SJCRH30 (cell line): Measurements from ENCODE around the gene CREM. TPM values are rescaled to one million over a fixed set of nuclear protein-coding genes. Genes with fewer than 3 reads are reported as not detected.

ENCODE experiments used
- DNase-seq, 2 experiments: peaks; one replicate each; pipeline ENCODE4 v3.0.0-alpha.2; 2015 to 2020
- H3K27ac ChIP-seq: fragments of 250-450 bp; sonication (Bioruptor Pico); 2 replicates; pipeline ENCODE4 v1.5.1; 2020; ENCODE audit warnings: mild to moderate bottlenecking, moderate library complexity
- H3K27me3 ChIP-seq: fragments of 250-450 bp; sonication (Bioruptor Pico); 2 replicates; pipeline ENCODE4 v1.5.1; 2020; ENCODE audit warnings: mild to moderate bottlenecking, moderate library complexity
- H3K36me3 ChIP-seq: fragments of 250-450 bp; sonication (Bioruptor Pico); 2 replicates; pipeline ENCODE4 v1.5.1; 2020; ENCODE audit warnings: mild to moderate bottlenecking, moderate library complexity
- H3K4me1 ChIP-seq: fragments of 250-450 bp; sonication (Bioruptor Pico); 2 replicates; pipeline ENCODE4 v1.5.1; 2020; ENCODE audit warnings: mild to moderate bottlenecking, moderate library complexity
- H3K4me3 ChIP-seq: fragments of 250-450 bp; sonication (Bioruptor Pico); 2 replicates; pipeline ENCODE4 v1.5.1; 2020; ENCODE audit warnings: mild to moderate bottlenecking, moderate library complexity
- H3K9me3 ChIP-seq: fragments of 250-450 bp; sonication (Bioruptor Pico); replicated peaks from 2 replicates; pipeline ENCODE4 v1.5.1; 2020; ENCODE audit warnings: mild to moderate bottlenecking, moderate library complexity
- total RNA-seq: library from RNA; depleted of rRNA; stranded (reverse); fragments of >200 nt; shearing (Covaris generic); gene quantifications from 2 replicates; pipeline ENCODE4 v1.2.3, GENCODE V29; 2014

The CREM gene
- total RNA-seq, 1 experiment from 2014 or later, result 30.4 TPM

DNA sequence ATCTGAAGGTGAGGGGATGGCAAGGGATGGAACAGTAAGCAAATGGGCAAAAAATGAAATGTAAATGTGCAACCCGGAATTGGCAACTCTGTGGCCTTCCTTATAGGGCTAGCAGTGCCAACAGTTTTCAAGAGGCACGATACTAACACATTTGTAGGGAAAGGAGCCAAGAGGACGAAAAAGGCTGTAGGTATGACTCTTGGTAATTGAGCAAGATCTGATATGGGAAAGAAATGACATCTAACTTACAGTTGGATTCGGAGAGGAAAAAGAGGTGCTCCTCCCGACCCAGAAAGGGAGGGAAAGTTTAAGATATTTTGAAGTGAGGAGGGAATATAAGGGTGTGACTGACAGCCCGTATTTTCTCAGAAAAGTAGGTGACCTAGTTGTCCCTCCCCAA is 2.1 kb upstream of the CREM start:
- DNase-seq, result no peak
- Histone ChIP-seq H3K4me1 (0 out of 2 replicates have a peak, but pooled peaks cover 3% of the 10 kb centered on the region), H3K9me3 (no peaks in the 10 kb centered on the region), H3K36me3 (no peaks in the 10 kb centered on the region), H3K27ac (no peak overlapping the region), H3K4me3 (no peak overlapping the region), H3K27me3 (no peaks in the 10 kb centered on the region)

DNA sequence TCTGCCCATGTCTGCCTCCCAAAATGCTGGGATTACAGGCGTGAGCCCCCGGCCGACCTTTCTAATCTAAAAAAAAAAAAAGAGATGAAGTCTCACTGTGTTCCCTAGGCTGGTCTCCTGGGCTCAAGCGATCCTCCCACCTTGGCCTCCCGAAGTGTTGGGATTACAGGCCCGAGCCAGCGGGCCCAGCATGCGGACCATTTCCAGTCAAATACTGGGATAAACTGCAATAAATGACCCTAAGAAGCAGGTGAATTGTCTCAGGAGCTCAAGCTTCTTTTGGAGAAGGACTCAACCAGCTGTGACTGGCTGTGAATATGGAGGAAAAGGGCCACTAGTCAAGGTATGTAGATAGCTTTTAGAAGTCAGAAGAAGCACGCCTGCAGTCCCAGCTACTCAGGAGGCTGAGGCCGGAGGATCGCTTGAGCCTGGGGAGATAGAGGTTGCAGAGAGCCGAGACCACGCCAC is 550 bp upstream of the CREM start:
- Histone ChIP-seq H3K9me3 (no peaks in the 10 kb centered on the region), H3K27ac (peak overlapping the region; percentile 85), H3K27me3 (no peaks in the 10 kb centered on the region), H3K36me3 (no peaks in the 10 kb centered on the region), H3K4me1 (peaks cover 12% of the 10 kb centered on the region; the same call in 1 of the 2 replicates), H3K4me3 (peak overlapping the region; percentile 81)
- DNase-seq, result no peak

DNA sequence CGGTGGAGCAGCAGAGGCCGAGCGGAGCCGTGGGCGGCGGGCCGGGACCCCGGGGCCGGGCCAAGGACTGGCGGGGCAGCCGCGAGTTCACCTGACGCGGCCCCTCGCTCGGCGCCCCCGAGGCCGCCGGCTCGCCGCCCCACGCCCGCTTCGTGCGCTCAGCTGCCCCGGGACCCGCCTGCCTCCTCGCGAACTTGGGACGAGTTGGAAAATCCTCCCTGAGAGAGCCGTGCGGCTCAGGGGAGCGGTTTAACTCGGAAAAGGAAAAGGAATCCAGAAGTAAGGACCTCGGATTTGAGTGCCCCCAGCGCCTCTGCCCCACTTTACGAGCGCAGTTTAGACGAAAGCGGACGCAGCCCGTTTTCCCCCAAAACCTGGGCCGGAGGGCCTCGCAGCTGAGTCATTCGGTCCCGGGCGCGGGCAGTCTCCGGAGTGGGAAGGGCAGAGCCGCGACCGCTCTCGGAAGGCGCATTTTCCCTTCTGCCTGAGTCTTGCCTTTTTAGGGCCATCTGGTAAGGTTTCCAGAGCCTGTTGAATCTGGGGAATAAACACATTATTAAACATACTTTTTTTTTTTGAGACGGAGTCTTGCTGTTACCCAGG is 744 bp downstream of the CREM start:
- DNase-seq, result peak; percentile 58 to 65
- Histone ChIP-seq H3K4me3 (peak overlapping the region; percentile 81), H3K27me3 (no peaks in the 10 kb centered on the region), H3K36me3 (no peaks in the 10 kb centered on the region), H3K9me3 (no peaks in the 10 kb centered on the region), H3K4me1 (peaks cover 12% of the 10 kb centered on the region; the same call in 1 of the 2 replicates), H3K27ac (peak overlapping the region; percentile 85)

DNA sequence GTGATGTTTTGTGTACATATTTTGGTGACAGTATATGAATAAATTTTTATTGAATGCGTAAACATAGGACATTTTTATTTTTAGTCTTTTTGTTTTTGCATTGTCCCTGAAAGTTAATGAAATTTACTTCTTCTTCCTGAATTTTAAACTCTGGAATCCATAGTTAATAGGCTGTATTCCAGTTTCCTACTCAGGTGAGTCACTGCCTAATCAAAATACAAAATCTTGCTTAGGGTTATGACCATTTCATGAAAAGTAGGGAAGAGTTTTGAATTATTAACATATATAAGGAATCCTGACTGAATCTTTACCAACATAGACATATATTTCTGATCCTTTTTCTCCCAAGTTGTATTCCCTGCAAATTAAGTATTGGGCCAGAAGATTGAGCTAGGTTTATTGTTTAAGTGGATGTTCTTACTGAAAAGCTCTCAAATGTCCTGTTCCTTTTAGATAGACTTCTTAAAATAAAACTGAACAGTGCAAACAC is 2.6 kb downstream of the CREM start:
- no peak overlapping the region for H3K4me3 ChIP-seq
- no peak for DNase-seq
- peaks cover 12% of the 10 kb centered on the region; the same call in 1 of the 2 replicates for H3K4me1 ChIP-seq
- no peaks in the 10 kb centered on the region for H3K36me3 ChIP-seq
- no peaks in the 10 kb centered on the region for H3K9me3 ChIP-seq
- H3K27me3 ChIP-seq, result no peaks in the 10 kb centered on the region
- H3K27ac ChIP-seq, result no peak overlapping the region

DNA sequence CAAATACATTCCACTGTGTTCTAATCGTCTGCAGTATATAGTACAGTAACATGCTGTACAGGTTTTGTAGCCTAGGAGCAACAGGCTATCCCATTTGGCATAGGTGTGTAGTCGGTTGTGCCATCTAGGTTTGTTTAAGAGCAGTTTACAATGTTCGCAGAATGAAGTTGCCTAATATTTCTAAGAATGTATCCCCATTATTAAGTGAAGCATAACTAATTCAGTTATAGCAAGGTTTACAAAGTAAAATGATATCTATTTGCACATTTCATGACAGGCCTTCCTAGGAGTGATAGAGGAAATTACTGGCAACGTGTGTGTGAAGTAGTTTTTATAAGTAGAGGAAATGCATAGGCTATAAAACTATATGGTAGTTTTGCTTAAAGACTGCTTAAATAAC is 4.0 kb downstream of the CREM start:
- H3K36me3 ChIP-seq, result no peaks in the 10 kb centered on the region
- peak overlapping the region; percentile 0; the same call in 1 of the 2 replicates for H3K27ac ChIP-seq
- no peaks in the 10 kb centered on the region for H3K9me3 ChIP-seq
- H3K27me3 ChIP-seq, result no peaks in the 10 kb centered on the region
- peaks cover 12% of the 10 kb centered on the region; the same call in 1 of the 2 replicates for H3K4me1 ChIP-seq
- H3K4me3 ChIP-seq, result no peak overlapping the region
- DNase-seq, result peak in 1 of 2 experiments; percentile 3

DNA sequence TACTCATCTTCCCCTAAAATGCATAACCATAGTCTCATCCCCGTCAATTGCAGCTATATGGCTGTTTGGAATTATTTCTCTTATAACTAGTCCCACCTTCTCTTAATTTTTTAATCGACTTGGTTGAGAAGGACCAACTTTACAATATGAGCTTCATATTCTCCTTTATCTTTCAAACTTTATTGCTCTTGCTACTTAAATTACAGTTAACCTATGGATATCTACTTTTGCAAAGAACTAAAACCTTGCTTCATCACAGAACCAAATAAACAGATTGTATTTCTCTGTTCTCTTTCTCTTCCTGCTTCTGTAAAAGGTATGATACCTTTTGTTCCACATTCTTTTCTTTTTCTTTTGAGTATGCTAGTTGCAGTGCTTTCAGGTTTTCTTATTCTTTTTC is 6.1 kb downstream of the CREM start:
- Histone ChIP-seq H3K4me3 (no peak overlapping the region), H3K36me3 (no peaks in the 10 kb centered on the region), H3K9me3 (no peaks in the 10 kb centered on the region), H3K27ac (no peak overlapping the region), H3K27me3 (no peaks in the 10 kb centered on the region), H3K4me1 (peaks cover 12% of the 10 kb centered on the region; the same call in 1 of the 2 replicates)
- DNase-seq, result no peak

DNA sequence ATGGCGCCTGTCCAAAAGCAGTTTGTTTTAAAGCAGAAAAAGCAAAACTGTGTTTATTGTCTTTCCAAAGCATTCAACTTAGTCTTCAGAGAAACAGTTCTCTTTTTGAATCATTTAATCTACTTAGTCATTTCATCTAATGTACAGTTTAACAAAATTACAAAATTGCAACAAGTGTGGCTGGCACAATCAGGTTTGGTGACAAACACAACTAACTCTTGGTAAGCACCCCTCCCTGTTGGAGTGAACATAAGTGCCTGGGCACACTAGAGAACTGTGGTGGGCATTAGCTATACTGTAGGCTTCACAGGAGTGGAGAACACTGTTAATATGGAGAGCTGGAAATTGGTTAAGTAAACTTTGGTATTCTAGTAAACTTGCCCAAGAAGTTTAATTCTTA is 6.9 kb downstream of the CREM start:
- Histone ChIP-seq H3K4me1 (peaks cover 12% of the 10 kb centered on the region; the same call in 1 of the 2 replicates), H3K27ac (no peak overlapping the region), H3K9me3 (no peaks in the 10 kb centered on the region), H3K4me3 (no peak overlapping the region), H3K27me3 (no peaks in the 10 kb centered on the region), H3K36me3 (no peaks in the 10 kb centered on the region)
- no peak for DNase-seq

DNA sequence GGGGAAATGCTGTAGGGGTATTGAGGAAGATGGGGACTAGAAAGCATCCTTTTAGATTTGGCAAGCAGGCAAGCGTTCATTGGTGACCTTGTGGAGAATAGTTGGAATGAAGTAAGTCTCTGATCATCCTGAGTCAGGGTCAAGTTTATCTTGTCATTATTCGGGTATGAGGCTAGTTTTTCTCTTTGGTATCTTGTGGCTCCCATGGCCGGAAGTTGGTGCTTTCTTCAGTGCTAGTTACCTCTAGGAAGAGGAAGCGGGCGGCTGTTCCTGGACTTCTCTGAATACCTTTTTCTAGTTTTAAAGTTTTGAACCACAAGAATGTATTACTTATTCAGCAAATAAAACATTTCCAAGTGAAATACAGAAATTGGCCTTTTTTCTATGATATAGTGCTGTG is 9.2 kb downstream of the CREM start:
- H3K9me3 ChIP-seq, result no peaks in the 10 kb centered on the region
- H3K27me3 ChIP-seq, result no peaks in the 10 kb centered on the region
- no peak for DNase-seq
- no peaks in the 10 kb centered on the region for H3K36me3 ChIP-seq
- H3K27ac ChIP-seq, result no peak overlapping the region
- H3K4me1 ChIP-seq, result 0 out of 2 replicates have a peak, but pooled peaks cover under 1% of the 10 kb centered on the region
- H3K4me3 ChIP-seq, result no peak overlapping the region

DNA sequence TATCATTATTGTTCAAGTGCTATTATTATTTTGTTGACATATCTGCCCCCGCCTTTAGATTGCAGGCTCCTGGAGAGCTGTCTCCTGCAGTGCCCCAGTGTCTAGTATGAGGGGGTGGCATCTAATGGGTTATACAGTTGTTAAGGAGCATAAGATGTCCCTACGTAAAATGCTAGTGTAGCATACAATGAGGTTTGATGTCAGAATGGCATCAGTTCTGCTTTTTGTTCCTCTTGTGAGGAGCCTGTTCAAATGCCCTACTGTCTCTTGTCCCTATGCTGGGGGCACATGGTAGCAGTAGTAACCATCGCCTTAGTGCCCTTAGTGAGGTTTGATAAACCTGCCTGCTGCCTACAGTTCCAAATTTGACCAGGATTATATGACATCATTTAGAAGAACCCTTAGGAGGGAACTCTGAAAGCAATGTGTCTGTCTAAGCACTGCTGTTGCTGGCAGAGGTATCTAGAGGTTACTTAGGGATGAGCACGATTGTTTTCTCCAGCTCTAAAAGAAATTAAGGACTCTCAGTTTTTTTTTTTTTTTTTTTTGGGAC is 9.7 kb downstream of the CREM start:
- no peak for DNase-seq
- no peak overlapping the region for H3K27ac ChIP-seq
- no peaks in the 10 kb centered on the region for H3K36me3 ChIP-seq
- H3K27me3 ChIP-seq, result no peaks in the 10 kb centered on the region
- H3K4me3 ChIP-seq, result no peak overlapping the region
- no peaks in the 10 kb centered on the region for H3K9me3 ChIP-seq
- H3K4me1 ChIP-seq, result no peaks in the 10 kb centered on the region

DNA sequence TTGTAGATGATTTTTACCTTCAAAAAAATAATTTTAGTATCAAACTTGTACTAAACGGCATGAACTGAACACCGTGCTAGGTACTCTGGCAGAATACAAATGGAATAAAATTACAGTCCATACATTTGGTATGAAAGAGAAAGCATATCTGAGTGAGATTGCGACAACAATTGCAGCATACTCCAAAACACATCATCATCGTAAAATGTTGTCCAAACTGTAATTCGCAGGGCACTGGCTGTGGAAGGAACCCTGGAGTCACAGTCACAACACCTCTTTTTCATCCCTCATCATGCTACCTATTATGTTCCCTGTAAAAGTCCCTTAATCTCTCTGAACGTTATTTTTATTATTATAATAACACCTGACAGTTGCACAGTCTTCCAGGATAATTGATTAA is 13.5 kb downstream of the CREM start:
- DNase-seq, result no peak
- no peak overlapping the region for H3K4me3 ChIP-seq
- H3K9me3 ChIP-seq, result no peaks in the 10 kb centered on the region
- no peaks in the 10 kb centered on the region for H3K4me1 ChIP-seq
- no peak overlapping the region for H3K27ac ChIP-seq
- no peaks in the 10 kb centered on the region for H3K27me3 ChIP-seq
- no peaks in the 10 kb centered on the region for H3K36me3 ChIP-seq

DNA sequence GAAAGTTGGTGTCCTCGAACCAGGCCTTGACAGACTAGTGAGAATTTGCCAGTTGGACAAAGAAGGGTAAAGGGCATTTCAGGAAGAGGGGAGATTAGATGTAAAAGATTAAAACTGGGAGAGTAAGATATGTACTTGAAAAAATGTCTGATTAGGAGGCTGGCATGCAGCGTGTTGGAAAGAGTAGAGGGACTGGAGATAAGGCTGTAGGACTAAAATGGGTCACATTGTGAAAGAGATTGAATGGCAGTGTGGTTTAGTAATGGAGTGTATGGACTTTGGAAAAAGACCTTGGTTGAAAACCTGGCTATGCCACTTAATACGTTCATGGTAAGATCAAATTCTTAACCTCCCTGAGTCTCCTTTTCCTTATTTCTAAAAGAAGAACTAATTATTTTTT is 14.1 kb downstream of the CREM start:
- no peak for DNase-seq
- no peak overlapping the region for H3K4me3 ChIP-seq
- no peaks in the 10 kb centered on the region for H3K4me1 ChIP-seq
- no peak overlapping the region for H3K27ac ChIP-seq
- H3K36me3 ChIP-seq, result no peaks in the 10 kb centered on the region
- no peaks in the 10 kb centered on the region for H3K9me3 ChIP-seq
- no peaks in the 10 kb centered on the region for H3K27me3 ChIP-seq

DNA sequence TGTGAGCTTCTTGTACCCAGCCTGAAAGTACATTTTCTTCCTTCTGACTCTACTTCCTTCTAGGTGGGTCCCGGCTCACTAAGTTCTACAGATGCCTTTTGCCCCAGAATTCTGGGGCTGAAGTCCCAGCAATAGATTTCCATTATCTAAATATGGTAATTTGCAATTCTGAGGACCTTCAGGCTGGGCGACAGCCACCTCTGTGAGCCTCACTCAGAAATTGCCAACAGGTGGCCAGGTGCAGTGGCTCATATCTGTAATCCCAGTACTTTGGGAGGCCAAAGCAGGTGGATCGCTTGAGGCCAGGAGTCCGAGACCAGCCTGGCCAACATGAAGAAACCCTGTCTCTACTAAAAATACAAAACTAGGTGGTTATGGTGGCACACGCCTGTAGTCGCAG is 23.7 kb downstream of the CREM start:
- Histone ChIP-seq H3K4me3 (no peak overlapping the region), H3K27me3 (no peaks in the 10 kb centered on the region), H3K9me3 (no peaks in the 10 kb centered on the region), H3K36me3 (no peaks in the 10 kb centered on the region; the same call in 1 of the 2 replicates), H3K4me1 (no peaks in the 10 kb centered on the region), H3K27ac (no peak overlapping the region)
- no peak for DNase-seq

DNA sequence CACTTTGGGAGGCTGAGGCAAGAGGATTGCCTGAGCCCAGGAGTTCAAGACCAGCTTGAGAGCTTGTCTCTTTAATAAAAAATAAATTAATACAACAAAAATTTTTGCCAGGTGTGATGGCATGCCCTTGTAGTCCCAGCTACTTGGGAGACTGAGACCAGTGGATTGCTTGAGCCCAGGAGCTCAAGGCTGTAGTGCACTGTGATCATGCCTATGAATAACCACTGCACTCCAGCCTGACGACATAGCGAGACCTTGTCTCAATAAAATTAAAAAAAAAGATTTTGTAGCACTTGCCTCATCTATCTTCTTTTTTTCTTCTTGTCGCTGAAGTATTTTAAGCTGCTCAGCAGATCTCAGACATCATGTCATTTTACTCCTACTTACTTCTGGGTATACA is 26.3 kb downstream of the CREM start:
- Histone ChIP-seq H3K4me3 (no peak overlapping the region), H3K27ac (no peak overlapping the region), H3K4me1 (no peaks in the 10 kb centered on the region), H3K36me3 (no peaks in the 10 kb centered on the region; the same call in 1 of the 2 replicates), H3K27me3 (no peaks in the 10 kb centered on the region), H3K9me3 (no peaks in the 10 kb centered on the region)
- no peak for DNase-seq

DNA sequence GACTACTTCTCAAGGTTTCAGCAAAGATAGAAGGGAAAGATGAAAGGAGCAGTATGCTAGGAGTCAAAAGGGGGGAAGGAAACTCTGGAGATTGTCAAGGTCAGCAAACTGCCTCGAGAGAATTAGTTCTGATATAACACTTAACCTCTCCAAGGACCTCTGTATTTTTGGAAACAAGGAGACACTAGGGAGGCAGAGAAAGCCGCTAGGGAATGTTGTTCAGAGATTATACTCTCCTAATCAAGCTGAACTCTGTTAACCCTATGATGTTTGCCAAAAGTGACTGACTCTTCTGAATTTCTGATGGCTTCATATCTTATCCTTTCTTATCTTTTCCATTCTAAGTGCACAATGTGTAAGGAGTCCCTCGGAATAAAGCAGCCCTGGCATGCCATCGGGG is 27.1 kb downstream of the CREM start:
- no peaks in the 10 kb centered on the region for H3K27me3 ChIP-seq
- H3K4me1 ChIP-seq, result no peaks in the 10 kb centered on the region
- H3K36me3 ChIP-seq, result no peaks in the 10 kb centered on the region; the same call in 1 of the 2 replicates
- no peak overlapping the region for H3K4me3 ChIP-seq
- no peak overlapping the region for H3K27ac ChIP-seq
- no peak for DNase-seq
- no peaks in the 10 kb centered on the region for H3K9me3 ChIP-seq

DNA sequence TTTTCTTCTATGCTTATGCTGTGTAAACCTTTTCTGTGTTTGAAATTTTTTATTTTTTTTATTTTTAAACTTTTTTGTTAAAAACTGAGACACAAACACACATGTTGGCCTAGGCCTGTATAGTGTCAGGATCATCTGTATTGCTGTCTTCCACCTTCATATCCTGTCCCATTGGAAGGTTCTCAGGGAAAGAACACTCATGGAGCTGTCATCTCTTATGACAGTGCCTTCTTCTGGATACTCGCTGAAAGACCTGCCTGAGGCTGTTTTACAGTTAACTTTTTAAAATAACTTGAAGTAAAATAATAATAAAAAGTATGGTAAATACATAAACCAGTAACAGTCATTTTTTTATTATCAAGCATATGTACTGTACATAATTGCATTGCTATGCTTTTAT is 34.1 kb downstream of the CREM start:
- DNase-seq, result no peak
- Histone ChIP-seq H3K4me3 (no peak overlapping the region), H3K27me3 (no peaks in the 10 kb centered on the region), H3K36me3 (no peaks in the 10 kb centered on the region), H3K9me3 (no peaks in the 10 kb centered on the region), H3K4me1 (no peaks in the 10 kb centered on the region), H3K27ac (no peak overlapping the region)

DNA sequence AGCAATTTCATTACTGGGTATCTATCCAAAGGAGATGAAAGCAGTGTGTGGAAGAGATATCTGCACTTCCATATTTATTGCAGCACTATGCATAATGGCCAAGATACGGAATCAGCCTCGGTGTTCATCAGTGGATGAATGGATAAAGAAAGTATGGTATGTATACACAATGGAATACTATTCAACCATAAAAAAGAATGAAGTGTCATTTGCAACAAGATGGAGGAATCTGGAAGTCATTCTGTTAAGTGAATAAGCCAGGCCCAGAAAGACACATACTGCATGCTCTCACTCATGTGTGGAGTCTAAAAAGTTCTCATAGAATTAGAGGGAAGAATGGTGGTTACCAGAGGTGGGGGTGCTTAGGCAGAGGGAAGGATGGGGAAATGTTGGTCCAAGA is 35.3 kb downstream of the CREM start:
- H3K27ac ChIP-seq, result no peak overlapping the region
- H3K4me1 ChIP-seq, result no peaks in the 10 kb centered on the region
- no peak overlapping the region for H3K4me3 ChIP-seq
- no peaks in the 10 kb centered on the region for H3K9me3 ChIP-seq
- no peaks in the 10 kb centered on the region for H3K27me3 ChIP-seq
- DNase-seq, result no peak
- H3K36me3 ChIP-seq, result no peaks in the 10 kb centered on the region
